DOHH2 (cell line): ENCODE measurements around the gene CHERP.

ENCODE experiments used
- H3F3A ChIP-seq: fragments of 200-600 bp; sonication (generic), shearing (Covaris generic); 2 replicates; pipeline ENCODE4 v1.6.0; 2016; ENCODE audit warnings: antibody characterized with exemption, mild to moderate bottlenecking; ENCODE audit not compliant: control insufficient read depth, insufficient read depth
- H3K27ac ChIP-seq: fragments of 200-600 bp; sonication (generic); 2 replicates; pipeline ENCODE4 v1.5.1; 2014; ENCODE audit warnings: low read depth, mild to moderate bottlenecking, low read length, moderate library complexity
- H3K27me3 ChIP-seq: fragments of 200-600 bp; sonication (generic); 2 replicates; pipeline ENCODE4 v1.6.1; 2014; ENCODE audit warnings: mild to moderate bottlenecking, low read length, mixed read lengths; ENCODE audit not compliant: control insufficient read depth
- H3K36me3 ChIP-seq: fragments of 200-600 bp; sonication (generic); 2 replicates; pipeline ENCODE4 v1.6.1; 2014; ENCODE audit warnings: mild to moderate bottlenecking, low read length, moderate library complexity, mixed read lengths; ENCODE audit not compliant: control insufficient read depth
- H3K4me1 ChIP-seq: fragments of 200-600 bp; sonication (generic); 2 replicates; pipeline ENCODE4 v1.6.1; 2014; ENCODE audit warnings: mild to moderate bottlenecking, low read length, mixed read lengths; ENCODE audit not compliant: control insufficient read depth
- H3K4me2 ChIP-seq: fragments of 200-600 bp; sonication (generic); 2 replicates; pipeline ENCODE4 v1.6.0; 2014; ENCODE audit warnings: mild to moderate bottlenecking, low read length, moderate library complexity
- H3K4me3 ChIP-seq: fragments of 200-600 bp; sonication (generic); 2 replicates; pipeline ENCODE4 v1.5.1; 2014; ENCODE audit warnings: mild to moderate bottlenecking, low read length, mixed read lengths
- H3K79me2 ChIP-seq: fragments of 200-600 bp; sonication (generic); 2 replicates; pipeline ENCODE4 v1.6.1; 2014; ENCODE audit warnings: mild to moderate bottlenecking, low read length, mixed read lengths; ENCODE audit not compliant: control insufficient read depth
- H3K9me2 ChIP-seq: fragments of 200-600 bp; sonication (generic); replicated peaks from 2 replicates; pipeline ENCODE4 v1.6.1; 2014; ENCODE audit warnings: mild to moderate bottlenecking, low read length, mixed read lengths; ENCODE audit not compliant: control insufficient read depth
- H3K9me3 ChIP-seq: fragments of 200-600 bp; sonication (generic); 2 replicates; pipeline ENCODE4 v1.6.1; 2014; ENCODE audit warnings: antibody characterized with exemption, low read length, mixed read lengths; ENCODE audit not compliant: control insufficient read depth, insufficient read depth
- H4K20me1 ChIP-seq: fragments of 200-600 bp; sonication (generic); 2 replicates; pipeline ENCODE4 v1.6.0; 2014; ENCODE audit warnings: low read depth, mild to moderate bottlenecking, antibody characterized with exemption, low read length, moderate library complexity; ENCODE audit not compliant: control insufficient read depth, insufficient read depth
- CTCF ChIP-seq: fragments of 200-600 bp; sonication (generic); IDR thresholded peaks from one replicate; pipeline ENCODE4 v1.5.1; 2014; ENCODE audit warnings: antibody characterized with exemption, mild to moderate bottlenecking, low read depth, low read length; ENCODE audit not compliant: poor library complexity, severe bottlenecking
- EZH2phosphoT487 ChIP-seq: fragments of 200-600 bp; sonication (generic); IDR thresholded peaks from 2 replicates; pipeline ENCODE4 v1.6.1; 2017; ENCODE audit warnings: borderline replicate concordance, mild to moderate bottlenecking, antibody characterized with exemption, low read length, moderate library complexity, mixed read lengths

The CHERP gene

GRCh38 chr19:16482745-16483144 lies 59.5 kb downstream of the CHERP start:
- Histone ChIP-seq H3K4me1 (peaks cover 14% of the 10 kb centered on the region), H3K79me2 (no peaks in the 10 kb centered on the region), H4K20me1 (no peaks in the 10 kb centered on the region), H3K27ac (no peak overlapping the region), H3K4me3 (no peak overlapping the region), H3K27me3 (no peaks in the 10 kb centered on the region), H3K9me3 (no peaks in the 10 kb centered on the region), H3K36me3 (no peaks in the 10 kb centered on the region), H3K9me2 (no peaks in the 10 kb centered on the region), H3K4me2 (no peak overlapping the region), H3F3A (0 out of 2 replicates have a peak, but pooled peaks cover 3% of the 10 kb centered on the region)
- no peak for TF ChIP-seq CTCF
- TF ChIP-seq EZH2phosphoT487 = no peak

- Histone ChIP-seq H3K4me1 (peaks cover 2% of the 10 kb centered on the region; the same call in 1 of the 2 replicates), H3K9me2 (no peaks in the 10 kb centered on the region), H4K20me1 (no peaks in the 10 kb centered on the region), H3K4me2 (no peak overlapping the region), H3K9me3 (no peaks in the 10 kb centered on the region; the same call in 1 of the 2 replicates), H3K36me3 (no peaks in the 10 kb centered on the region), H3F3A (no peaks in the 10 kb centered on the region), H3K27ac (no peak overlapping the region), H3K4me3 (no peak overlapping the region), H3K27me3 (no peaks in the 10 kb centered on the region), H3K79me2 (no peaks in the 10 kb centered on the region)
- TF ChIP-seq EZH2phosphoT487 (no peak), CTCF (no peak)
These were observed 64.9 kb downstream of the CHERP start for GRCh38 chr19:16477311-16477710.

- H3K36me3 ChIP-seq = no peaks in the 10 kb centered on the region
- TF ChIP-seq CTCF (no peak), EZH2phosphoT487 (no peak)
- peaks cover 3% of the 10 kb centered on the region for H3K79me2 ChIP-seq
- no peaks in the 10 kb centered on the region; the same call in 1 of the 2 replicates for H3K9me3 ChIP-seq
- H3K4me1 ChIP-seq = peaks cover 4% of the 10 kb centered on the region; the same call in 1 of the 2 replicates
- H3K27ac ChIP-seq = no peak overlapping the region
- H3K27me3 ChIP-seq = no peaks in the 10 kb centered on the region
- no peak overlapping the region for H3K4me3 ChIP-seq
- no peaks in the 10 kb centered on the region for H3K9me2 ChIP-seq
- no peaks in the 10 kb centered on the region for H3F3A ChIP-seq
- H3K4me2 ChIP-seq = no peak overlapping the region
- no peaks in the 10 kb centered on the region for H4K20me1 ChIP-seq
These were observed 65.8 kb downstream of the CHERP start for GRCh38 chr19:16476401-16476800.

- Histone ChIP-seq H3K27ac (no peak overlapping the region), H3K9me3 (no peaks in the 10 kb centered on the region; the same call in 1 of the 2 replicates), H4K20me1 (peaks cover 13% of the 10 kb centered on the region; the same call in 1 of the 2 replicates), H3K4me2 (no peak overlapping the region), H3K36me3 (peaks cover 9% of the 10 kb centered on the region; the same call in 1 of the 2 replicates), H3K9me2 (no peaks in the 10 kb centered on the region), H3K4me1 (peaks cover 26% of the 10 kb centered on the region), H3K27me3 (no peaks in the 10 kb centered on the region), H3K4me3 (no peak overlapping the region), H3F3A (no peaks in the 10 kb centered on the region), H3K79me2 (peaks cover 28% of the 10 kb centered on the region)
- TF ChIP-seq EZH2phosphoT487 (no peak), CTCF (no peak)
These were observed 68.3 kb downstream of the CHERP start for GRCh38 chr19:16473875-16474392.
